PC-9 (cell line): Measurements from ENCODE around the gene ACTL7A. TPM values are rescaled to one million over a fixed set of nuclear protein-coding genes. Genes with fewer than 3 reads are reported as not detected.

Experiments
- BruUV-seq: library from RNA; stranded (reverse); fragments of 400-500 nt; replicated peaks from 2 replicates; lab custom pipeline; 2021; lab: Mats Ljungman, UMichigan
- CTCF ChIA-PET: fragments of 300-600 bp; sonication (Branson Sonifier 250); formaldehyde crosslinking; loops from one replicate; lab custom pipeline; 2022; ENCODE audit warnings: antibody characterized with exemption; lab: Charles Lee
- POLR2A ChIA-PET: fragments of 300-600 bp; sonication (Branson Sonifier 250); formaldehyde crosslinking; loops from one replicate; lab custom pipeline; 2022; ENCODE audit warnings: antibody characterized with exemption; ENCODE audit not compliant: unreplicated experiment; lab: Charles Lee
- DNase-seq, 2 experiments: peaks; one replicate each; pipeline versions ENCODE4 v3.0.0 to v3.0.0-alpha.2; 2015 to 2022; ENCODE audit warnings: mixed read lengths in 1 of 2
- H2AFZ ChIP-seq: fragments of 200-600 bp; sonication (generic); 2 replicates; pipeline ENCODE4 v1.8.1; 2017; ENCODE audit warnings: antibody characterized with exemption
- H3F3A ChIP-seq: fragments of 200-600 bp; sonication (generic); 2 replicates; pipeline ENCODE4 v1.8.1; 2017; ENCODE audit warnings: antibody characterized with exemption, mild to moderate bottlenecking, low read depth; ENCODE audit not compliant: insufficient read depth
- H3K27ac ChIP-seq: fragments of 200-600 bp; sonication (generic); 2 replicates; pipeline ENCODE4 v1.6.1; 2016; ENCODE audit warnings: mixed run types
- H3K27me3 ChIP-seq: fragments of 200-600 bp; sonication (generic); 2 replicates; pipeline ENCODE4 v1.6.1; 2016; ENCODE audit warnings: low read depth, mixed run types; ENCODE audit not compliant: insufficient read depth
- H3K36me3 ChIP-seq: fragments of 200-600 bp; sonication (generic); 2 replicates; pipeline ENCODE4 v1.6.1; 2016; ENCODE audit warnings: low read depth, mixed run types
- H3K4me1 ChIP-seq: fragments of 200-600 bp; sonication (generic); replicated peaks from 2 replicates; pipeline ENCODE4 v1.6.1; 2016; ENCODE audit warnings: mixed run types; ENCODE audit not compliant: insufficient read depth
- H3K4me2 ChIP-seq: fragments of 200-600 bp; sonication (generic); 2 replicates; pipeline ENCODE4 v1.6.1; 2017; ENCODE audit warnings: mixed run types
- H3K4me3 ChIP-seq: fragments of 200-600 bp; sonication (generic); 2 replicates; pipeline ENCODE4 v1.6.1; 2016; ENCODE audit warnings: mixed run types
- H3K79me2 ChIP-seq: fragments of 200-600 bp; sonication (generic); 2 replicates; pipeline ENCODE4 v1.6.1; 2017; ENCODE audit warnings: low read depth, mixed run types
- H3K9me2 ChIP-seq: fragments of 200-600 bp; sonication (generic); 2 replicates; pipeline ENCODE4 v1.8.1; 2017; ENCODE audit warnings: mild to moderate bottlenecking; ENCODE audit not compliant: insufficient read depth
- H3K9me3 ChIP-seq: fragments of 200-600 bp; sonication (generic); 2 replicates; pipeline ENCODE4 v1.8.1; 2016; ENCODE audit warnings: low read depth; ENCODE audit not compliant: insufficient read depth
- H4K20me1 ChIP-seq: fragments of 200-600 bp; sonication (generic); 2 replicates; pipeline ENCODE4 v1.8.1; 2017; ENCODE audit not compliant: insufficient read depth
- EZH2 ChIP-seq: fragments of 200-600 bp; sonication (generic); IDR thresholded peaks from 2 replicates; pipeline ENCODE4 v1.8.0; 2017; ENCODE audit warnings: antibody characterized with exemption, low read depth
- intact Hi-C: fragments of 100-400 bp; cut with micrococcal nuclease; formaldehyde crosslinking; loops from one replicate; pipeline ENCODE4 v1.10.0; 2022; ENCODE audit not compliant: unreplicated experiment
- total RNA-seq: library from RNA; stranded (reverse); gene quantifications from 2 replicates; pipeline ENCODE4 v1.2.3, GENCODE V29; 2021
- TF ChIP-seq, protein P1 (sequence below): fragments of 200-600 bp; sonication (generic); conservative IDR thresholded peaks from 2 replicates; pipeline ENCODE4 v1.6.1; 2017; ENCODE audit warnings: mixed run types, antibody characterized with exemption, mild to moderate bottlenecking, moderate library complexity

The ACTL7A gene
- total RNA-seq, 1 experiment from 2014 or later, result not detected

- no peaks in the 10 kb centered on the region for H3K4me1 ChIP-seq
- H3F3A ChIP-seq, result no peaks in the 10 kb centered on the region
- no peak for DNase-seq
- ChIA-PET CTCF (no interaction called here), POLR2A (no interaction called here)
- H3K9me2 ChIP-seq, result no peaks in the 10 kb centered on the region
- BruUV-seq, result no TSS peak
- H3K27ac ChIP-seq, result no peak overlapping the region
- H3K79me2 ChIP-seq, result no peaks in the 10 kb centered on the region
- no peaks in the 10 kb centered on the region for H3K27me3 ChIP-seq
- no peaks in the 10 kb centered on the region for H4K20me1 ChIP-seq
- H3K9me3 ChIP-seq, result no peaks in the 10 kb centered on the region; the same call in 1 of the 2 replicates
- no peak overlapping the region for H2AFZ ChIP-seq
- H3K4me2 ChIP-seq, result no peak overlapping the region
- H3K36me3 ChIP-seq, result no peaks in the 10 kb centered on the region
- TF ChIP-seq, protein P1, sequence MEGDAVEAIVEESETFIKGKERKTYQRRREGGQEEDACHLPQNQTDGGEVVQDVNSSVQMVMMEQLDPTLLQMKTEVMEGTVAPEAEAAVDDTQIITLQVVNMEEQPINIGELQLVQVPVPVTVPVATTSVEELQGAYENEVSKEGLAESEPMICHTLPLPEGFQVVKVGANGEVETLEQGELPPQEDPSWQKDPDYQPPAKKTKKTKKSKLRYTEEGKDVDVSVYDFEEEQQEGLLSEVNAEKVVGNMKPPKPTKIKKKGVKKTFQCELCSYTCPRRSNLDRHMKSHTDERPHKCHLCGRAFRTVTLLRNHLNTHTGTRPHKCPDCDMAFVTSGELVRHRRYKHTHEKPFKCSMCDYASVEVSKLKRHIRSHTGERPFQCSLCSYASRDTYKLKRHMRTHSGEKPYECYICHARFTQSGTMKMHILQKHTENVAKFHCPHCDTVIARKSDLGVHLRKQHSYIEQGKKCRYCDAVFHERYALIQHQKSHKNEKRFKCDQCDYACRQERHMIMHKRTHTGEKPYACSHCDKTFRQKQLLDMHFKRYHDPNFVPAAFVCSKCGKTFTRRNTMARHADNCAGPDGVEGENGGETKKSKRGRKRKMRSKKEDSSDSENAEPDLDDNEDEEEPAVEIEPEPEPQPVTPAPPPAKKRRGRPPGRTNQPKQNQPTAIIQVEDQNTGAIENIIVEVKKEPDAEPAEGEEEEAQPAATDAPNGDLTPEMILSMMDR, result no peak
- no peak for TF ChIP-seq EZH2
- H3K4me3 ChIP-seq, result no peak overlapping the region
- intact Hi-C loops, result no loop called here
Observed at GRCh38 chr9:108844391-108844790, 17.7 kb upstream of the ACTL7A start.

- no peak for DNase-seq
- H2AFZ ChIP-seq, result no peak overlapping the region
- no peaks in the 10 kb centered on the region for H3K9me2 ChIP-seq
- H3K27me3 ChIP-seq, result no peaks in the 10 kb centered on the region
- no peak overlapping the region for H3K4me3 ChIP-seq
- intact Hi-C loops, result no loop called here
- ChIA-PET POLR2A (no interaction called here), CTCF (no interaction called here)
- H3K4me1 ChIP-seq, result no peaks in the 10 kb centered on the region
- H3K27ac ChIP-seq, result no peak overlapping the region
- no peaks in the 10 kb centered on the region for H3F3A ChIP-seq
- H3K36me3 ChIP-seq, result no peaks in the 10 kb centered on the region
- TF ChIP-seq, protein P1, result no peak
- no peak for TF ChIP-seq EZH2
- no peak overlapping the region for H3K4me2 ChIP-seq
- H4K20me1 ChIP-seq, result no peaks in the 10 kb centered on the region
- H3K9me3 ChIP-seq, result no peaks in the 10 kb centered on the region; the same call in 1 of the 2 replicates
- no TSS peak for BruUV-seq
- no peaks in the 10 kb centered on the region for H3K79me2 ChIP-seq
Observed at GRCh38 chr9:108844856-108845255, 17.2 kb upstream of the ACTL7A start.

DNA sequence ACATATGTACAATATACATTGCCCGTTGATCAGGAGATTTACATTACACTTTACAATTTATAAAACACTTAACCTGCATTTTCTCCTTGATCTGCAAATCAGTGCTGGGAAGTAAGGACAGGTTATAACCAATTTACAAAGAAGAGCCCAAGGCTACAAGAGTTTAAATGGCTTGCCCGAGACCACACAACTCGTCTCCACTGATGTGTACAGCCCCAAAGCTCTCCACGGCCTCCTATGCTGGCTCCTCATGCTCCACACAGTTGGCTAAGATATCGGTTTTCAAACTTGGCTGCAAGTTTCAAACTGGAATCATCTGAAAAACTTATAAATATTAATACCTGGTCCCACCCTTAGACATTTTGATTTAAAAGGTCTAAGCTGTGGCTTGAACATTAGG lies 16.6 kb upstream of the ACTL7A start:
- Histone ChIP-seq H3K36me3 (no peaks in the 10 kb centered on the region), H3K79me2 (no peaks in the 10 kb centered on the region), H3K27me3 (no peaks in the 10 kb centered on the region), H3F3A (no peaks in the 10 kb centered on the region), H2AFZ (no peak overlapping the region), H3K4me2 (no peak overlapping the region), H3K9me2 (no peaks in the 10 kb centered on the region), H3K4me1 (no peaks in the 10 kb centered on the region), H3K9me3 (no peaks in the 10 kb centered on the region; the same call in 1 of the 2 replicates), H3K27ac (no peak overlapping the region), H4K20me1 (no peaks in the 10 kb centered on the region), H3K4me3 (no peak overlapping the region)
- ChIA-PET CTCF (no interaction called here), POLR2A (no interaction called here)
- TF ChIP-seq, protein P1, result no peak
- no peak for TF ChIP-seq EZH2
- no TSS peak for BruUV-seq
- intact Hi-C loops, result no loop called here
- DNase-seq, result no peak
